GM21390 (cell line): ENCODE results near the gene BSDC1.
"Not testable (repeated sequence)": the region's sequence is repeated elsewhere in the genome, so short reads cannot be mapped to it uniquely, and the experiment has no call there.

ENCODE experiments used
- ATAC-seq: cut with Tn5 transposase; IDR thresholded peaks from one replicate; pipeline ENCODE4 v1.9.1; 2021; ENCODE audit not compliant: unreplicated experiment

The BSDC1 gene

DNA sequence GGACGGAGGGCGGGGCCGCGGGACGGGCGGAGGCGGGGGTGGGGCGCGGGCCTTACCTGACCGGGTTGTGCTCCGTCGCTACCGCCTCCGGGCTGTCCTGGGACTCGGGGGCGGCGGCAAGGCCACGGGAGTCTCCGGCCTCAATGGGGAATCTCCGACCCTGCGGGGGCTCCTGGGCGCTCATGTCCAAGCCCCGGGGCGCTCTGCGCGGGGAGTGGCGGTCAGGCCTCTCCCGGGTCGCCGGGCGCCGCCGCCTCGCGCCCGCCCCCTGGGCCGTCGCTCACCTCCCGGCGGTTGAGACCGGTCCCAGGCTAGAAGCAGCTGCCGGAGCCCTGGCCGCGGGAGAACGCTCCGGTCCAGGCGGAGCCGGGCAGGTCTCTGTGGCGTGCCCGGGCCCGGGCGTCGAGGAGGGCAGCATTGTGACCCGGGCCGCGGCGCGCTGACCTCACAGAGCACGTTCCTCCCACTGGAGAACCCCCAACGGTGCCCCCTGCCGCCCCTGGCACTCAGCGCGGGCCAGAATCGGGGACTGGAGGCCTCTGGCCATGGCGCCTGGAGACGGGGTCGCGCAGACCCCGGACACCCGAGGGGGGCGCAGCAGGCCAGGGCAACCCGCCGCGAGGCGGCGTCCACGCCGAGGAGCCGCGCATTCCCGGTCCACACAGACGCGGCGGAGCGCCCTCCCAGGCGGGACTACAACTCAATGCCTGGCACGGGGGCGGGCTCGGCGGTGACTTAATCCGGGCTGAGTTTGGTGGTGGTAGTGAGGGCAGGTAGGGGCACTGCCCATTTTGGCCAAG, 32.4 kb downstream of the BSDC1 start:
- no peak for ATAC-seq

DNA sequence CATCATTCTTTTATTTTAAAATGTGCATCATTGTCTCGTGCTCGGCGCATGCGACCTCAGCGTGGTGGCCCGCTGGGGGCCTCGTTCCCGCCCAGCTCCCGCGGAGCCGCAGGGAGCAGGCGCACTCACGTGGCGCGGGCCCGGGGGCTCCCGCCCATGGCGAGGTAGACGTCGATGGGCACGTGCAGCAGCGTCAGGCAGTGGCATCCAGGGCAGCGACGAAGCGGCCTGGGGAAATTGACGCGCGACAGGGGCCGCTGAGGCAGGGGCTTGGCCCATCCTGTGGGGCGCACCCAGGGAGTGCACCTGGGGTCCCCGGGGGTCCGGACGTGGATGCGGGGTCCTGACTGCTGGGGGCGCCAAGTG, 33.0 kb downstream of the BSDC1 start:
- ATAC-seq, result no peak

DNA sequence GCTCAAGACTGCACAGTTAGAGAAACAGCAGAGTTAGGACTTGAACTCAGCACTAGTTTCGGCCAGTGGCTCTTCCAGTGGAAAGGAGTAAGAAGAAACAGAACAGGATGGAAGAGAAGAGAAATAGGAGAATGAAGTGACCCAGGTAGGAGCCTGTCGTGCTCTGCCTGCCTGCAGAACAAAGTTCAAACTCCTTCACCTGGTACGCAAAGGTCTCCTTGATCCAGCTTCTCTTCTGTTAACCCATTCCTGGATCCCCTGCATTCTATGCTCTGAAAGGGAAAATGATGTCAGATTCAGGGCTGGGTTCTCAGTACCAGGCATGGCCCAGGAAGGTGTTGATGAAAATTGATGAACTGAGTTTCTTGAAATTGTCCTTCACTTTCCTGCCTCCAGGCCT, 35.8 kb downstream of the BSDC1 start:
- no peak for ATAC-seq

DNA sequence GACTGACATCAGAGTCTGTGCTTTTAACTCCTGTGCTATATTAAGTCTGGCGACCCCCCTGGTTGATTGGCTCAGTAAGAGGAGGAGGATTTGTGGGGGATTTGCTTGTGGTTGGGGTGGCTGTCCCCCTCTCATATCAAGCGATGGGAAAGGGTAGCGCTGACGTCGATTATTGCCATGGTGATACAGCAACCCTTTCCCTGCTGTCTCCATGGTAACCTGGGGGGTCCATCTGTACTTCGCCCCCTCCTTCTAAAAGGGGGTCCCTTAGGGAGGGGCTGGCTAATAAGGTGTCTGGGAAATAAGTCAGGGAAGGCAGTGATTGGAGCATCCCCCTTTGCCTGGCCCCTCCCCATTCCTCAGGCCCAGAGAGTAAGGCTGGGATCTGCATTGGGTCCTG, 36.6 kb downstream of the BSDC1 start:
- ATAC-seq, result no peak

DNA sequence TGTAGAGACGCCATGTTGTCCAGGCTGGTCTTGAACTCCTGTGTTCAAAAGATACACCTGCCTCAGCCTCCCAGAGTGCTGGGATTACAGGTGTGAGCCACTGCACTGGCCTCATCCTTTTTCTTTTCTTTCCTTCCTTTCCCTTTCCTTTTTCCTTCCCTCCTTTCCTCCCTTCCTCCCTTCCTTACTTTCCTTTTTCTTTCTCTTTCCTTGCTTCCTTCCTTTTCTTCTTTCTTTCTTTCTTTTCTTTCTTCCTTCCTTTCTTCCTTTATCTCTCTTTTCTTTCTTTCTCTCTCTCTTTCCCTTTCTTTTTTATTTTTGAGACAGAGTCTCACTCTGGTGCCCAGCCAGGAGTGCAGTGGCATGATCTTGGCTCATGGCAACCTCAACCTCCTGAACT, 37.8 kb downstream of the BSDC1 start:
- no peak for ATAC-seq

DNA sequence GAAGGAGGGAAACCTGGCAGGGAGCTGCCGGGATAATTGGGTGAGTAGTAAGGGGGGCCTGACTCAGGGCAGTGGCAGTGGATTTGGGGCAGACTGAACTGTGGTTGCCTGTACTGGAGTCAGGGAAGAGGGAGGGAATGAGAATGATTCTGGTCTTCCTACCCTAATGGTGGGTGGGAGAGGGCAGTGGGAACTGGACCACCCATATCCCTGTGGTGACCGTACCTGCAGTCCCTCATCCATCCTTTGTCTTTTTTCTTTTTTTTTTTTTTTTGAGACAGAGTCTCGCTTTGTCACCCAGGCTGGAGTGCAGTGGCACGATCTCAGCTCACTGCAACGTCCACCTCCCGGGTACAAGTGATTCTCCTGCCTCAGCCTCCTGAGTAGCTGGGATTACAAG, 38.5 kb downstream of the BSDC1 start:
- ATAC-seq, result not testable (repeated sequence)

DNA sequence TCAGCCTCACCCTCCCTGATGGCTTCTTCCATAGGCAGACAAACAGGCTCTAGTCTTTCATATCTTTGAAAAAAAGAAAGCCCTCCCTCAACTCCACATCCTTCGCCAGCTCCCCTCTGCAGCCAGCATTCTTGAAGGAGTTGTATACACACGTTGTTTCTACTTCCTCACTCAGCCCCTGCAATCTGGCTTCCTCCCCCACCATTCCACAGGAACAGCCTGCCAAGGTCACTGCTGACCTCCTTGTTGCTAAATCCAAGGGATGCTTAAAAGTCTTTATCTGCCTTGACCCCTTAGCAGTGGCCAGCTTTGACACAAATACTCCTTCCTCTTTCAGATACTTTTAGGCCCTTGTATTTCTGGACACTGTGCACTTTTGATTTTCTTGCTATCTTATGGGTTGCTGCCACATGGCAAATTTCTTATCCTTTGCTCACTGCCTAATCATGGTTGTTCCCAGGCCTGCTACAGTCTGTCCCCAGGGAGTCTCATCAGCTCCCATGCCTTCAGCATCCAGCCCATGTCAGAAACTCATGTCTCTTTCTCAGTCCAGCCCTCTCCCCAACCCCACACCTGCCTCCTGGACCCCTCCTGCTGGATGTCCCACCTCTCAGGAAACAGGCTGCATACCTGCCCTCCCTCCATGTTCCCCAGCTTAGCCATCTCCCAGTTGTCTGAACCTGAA, 40.2 kb downstream of the BSDC1 start:
- ATAC-seq, result no peak

DNA sequence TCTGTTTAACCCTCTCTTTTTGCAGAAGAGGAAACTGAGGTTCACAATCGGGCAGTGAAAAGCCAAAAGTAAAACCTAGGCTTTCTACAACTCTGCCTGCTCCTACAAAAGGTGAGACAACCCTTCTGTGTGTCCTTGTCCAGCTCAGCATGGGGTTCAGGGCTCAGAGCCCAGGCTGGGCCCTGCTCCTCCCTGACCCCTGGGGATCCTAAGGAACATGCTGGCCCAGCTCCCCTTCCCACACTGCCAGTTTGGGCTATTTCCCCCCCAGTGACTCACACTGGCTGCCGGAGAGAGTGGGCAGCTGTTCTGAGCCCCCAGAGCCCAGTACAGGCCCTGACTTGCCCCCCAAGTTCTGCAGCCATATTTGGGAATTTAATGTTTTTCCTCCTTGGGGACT, 40.8 kb downstream of the BSDC1 start:
- no peak for ATAC-seq

DNA sequence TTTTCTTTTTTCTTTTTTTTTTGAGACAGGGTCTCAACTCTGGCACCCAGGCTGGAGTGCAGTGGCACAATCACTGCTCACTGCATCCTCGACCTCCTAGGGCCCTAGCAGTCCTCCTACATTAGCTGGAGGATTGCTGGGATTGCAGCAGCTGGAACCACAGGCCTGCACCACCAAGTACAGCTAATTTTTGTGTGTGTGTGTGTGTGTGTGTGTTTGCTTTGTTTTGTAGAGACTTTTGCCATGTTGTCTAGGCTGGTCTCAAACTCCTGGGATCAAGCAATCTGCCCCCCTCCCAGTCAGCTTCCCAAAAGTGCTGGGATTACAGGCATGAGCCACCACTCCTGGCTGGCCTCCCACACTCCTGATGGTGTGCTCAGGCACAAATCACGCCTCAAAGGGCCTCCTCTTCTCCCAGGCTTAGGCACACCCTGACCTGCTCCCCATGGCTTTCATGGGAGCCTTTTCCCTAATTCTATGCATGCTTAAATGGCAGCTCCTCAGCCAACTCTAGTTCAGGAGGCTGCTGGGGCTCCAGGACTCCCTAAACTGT, 41.3 kb downstream of the BSDC1 start:
- no peak for ATAC-seq

DNA sequence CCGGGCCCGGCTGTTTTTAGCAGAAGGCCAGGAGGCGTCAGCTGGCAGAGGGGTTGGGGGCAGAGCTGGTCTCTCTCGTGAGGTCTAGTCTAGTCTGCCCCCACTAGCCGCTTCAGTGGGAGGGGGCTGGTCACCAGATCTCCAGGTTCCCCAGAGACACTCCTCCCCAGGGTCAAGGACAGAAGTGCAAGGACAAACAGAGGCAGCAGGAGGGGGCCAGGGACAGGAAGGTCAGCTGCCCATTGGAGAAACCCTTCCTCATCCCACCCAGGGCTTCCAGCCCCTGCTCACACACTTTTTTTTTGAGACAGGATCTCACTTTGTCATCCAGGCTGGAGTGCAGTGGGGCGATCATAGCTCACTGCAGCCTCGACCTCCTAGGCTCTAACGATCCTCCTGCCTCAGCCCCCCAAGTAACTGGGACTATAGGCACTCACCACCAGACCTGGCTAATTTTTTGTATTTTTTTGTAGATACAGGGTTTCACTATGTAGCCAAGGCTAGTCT, 41.9 kb downstream of the BSDC1 start:
- no peak for ATAC-seq

DNA sequence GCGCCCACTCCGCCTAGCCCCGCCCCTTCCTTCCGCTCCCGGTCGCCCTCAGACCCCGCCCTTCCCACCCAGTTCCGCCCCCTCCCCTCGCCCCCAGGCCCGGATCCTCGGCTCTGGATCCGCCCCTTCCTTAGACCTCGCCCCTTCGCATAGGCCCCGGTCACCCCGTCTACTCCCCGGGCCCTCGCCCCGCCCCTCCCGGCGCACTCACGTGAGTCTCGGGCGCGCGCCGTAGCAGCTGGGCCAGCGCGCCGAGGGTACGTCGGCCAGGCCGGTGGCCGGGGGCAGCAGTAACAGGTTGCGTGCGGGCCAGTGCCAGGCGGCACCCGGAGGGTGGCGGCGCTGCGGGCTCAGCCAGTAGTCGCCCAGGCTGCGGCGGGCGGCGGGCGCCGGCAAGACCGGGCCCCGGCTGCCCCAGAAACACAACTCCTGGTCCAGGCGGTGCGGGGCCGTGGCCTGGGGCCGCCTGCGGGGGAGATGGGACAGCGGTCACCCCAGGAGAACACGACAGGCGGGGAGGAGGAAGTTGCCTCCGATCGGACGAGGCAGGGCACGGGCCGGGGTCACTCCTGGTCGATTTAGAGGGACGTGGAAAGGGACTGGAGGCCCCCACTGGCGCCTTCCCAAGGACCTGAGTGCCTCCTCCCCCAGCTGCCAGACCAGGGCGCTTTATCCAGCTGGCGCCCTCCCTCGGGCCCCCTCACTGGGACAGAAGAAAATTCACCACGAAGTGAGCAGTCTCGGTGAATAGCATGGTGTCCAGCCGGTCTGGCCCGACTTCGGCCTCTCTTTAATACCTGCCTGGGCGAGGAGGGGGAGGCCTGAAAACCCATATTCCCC, 42.6 kb downstream of the BSDC1 start:
- ATAC-seq, result peak; percentile 92

DNA sequence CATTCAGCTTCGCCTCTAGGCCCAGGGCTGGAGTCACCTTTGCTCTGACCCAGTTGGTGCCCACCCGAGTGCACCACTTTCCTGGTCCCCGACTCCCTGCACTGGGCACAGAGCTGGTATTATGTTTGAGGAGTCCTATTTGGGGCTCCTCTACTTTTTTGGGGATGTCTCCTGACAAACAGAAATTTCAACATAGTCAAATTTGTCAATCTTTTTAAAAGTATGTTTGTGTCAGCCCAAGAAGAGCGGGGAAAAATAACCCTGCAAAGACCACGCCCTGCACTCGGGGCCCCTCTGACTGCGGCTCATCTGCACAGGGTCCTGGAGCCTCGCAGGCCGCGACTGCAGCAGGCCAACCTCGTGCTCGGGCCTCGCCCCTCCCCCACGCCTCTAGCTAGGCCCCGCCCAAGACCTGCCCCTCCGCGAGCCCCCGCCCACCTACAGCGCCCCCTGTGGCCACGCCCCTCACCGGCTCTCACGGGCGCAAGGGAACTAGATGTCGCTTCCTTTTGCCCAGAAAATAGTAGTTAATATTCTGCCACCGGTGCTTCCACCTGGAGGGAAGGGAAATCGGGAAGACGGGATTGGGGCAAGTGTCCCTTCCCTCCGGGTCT, 43.3 kb downstream of the BSDC1 start:
- peak; percentile 23 for ATAC-seq

DNA sequence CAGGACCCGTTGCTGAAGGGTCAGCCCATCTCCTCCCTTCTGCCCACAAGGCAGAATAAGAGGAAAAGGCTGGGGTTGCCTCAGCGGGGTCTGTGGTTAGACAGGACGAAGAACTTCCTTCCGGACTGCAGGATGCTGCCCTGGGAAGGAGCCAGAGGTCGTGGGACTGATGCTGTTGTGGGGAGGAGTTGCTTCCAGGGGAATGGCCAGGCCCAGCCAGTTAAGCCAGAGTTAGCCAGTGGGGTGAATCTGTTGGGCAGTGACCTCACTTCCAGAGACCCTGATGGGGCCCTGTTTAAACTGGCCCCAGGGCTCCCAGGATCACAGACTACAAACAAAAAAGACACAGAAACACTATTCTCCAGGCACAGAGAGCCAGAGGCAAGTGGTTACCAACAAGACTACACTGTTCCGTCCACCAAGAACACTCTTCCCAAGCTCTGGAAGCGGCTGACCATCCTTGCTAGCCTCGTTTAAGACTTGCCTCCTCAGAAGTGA, 45.0 kb downstream of the BSDC1 start:
- ATAC-seq, result no peak

DNA sequence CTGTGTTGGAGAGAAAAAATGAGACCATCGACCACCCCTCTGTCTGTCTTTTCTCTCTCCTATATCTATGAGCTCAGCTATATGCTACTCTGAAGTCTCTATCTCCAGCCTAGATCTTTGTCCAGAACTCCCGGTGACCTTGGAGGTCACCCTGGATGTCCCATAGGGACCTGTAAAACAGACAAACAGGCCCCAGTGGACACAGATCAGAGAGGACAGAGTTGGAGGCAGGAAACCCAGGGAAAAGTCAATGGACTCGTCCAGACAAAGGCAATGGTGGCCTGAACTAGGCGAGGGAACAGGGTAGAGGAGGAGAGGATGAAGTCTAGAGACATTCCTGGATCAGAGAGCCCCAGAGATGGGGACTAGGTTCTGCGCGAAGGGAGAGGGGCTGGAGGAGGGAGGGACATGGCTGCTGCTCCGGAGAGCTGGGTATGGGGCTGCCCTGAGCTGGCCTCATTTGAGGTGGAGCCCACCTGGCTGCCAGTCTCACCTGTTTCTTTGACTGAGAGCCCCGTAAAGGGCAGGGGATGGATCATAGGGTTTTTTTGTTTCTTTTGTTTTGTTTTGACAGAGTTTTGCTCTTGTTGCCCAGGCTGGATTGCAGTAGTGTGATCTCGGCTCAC, 47.6 kb downstream of the BSDC1 start:
- ATAC-seq, result no peak

DNA sequence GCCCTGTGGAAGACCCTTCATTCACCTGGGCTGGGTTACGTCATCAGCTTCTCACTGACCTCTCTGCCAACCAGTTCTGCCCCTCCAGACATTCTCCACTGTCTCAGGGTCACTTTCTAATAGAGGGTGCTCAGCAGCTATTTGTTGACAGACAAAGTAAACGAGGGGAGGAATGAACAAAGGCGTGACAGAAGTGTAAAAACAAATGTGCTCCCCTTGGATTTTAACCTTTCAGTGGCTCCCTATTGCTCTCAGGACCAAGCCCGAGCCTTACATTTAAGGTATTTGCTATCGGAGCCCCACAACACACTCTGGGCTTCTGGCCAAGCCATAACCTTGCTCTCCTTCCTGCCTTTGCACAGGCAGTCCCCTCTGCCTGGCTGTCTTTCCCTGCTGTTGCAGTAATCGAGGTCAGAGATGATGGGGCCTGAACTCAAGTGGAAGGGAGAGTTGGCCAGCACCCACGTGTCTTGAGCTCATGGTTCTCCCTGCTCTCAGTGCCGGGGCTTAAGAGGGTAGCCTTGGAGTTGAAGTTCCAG, 48.9 kb downstream of the BSDC1 start:
- ATAC-seq, result no peak

DNA sequence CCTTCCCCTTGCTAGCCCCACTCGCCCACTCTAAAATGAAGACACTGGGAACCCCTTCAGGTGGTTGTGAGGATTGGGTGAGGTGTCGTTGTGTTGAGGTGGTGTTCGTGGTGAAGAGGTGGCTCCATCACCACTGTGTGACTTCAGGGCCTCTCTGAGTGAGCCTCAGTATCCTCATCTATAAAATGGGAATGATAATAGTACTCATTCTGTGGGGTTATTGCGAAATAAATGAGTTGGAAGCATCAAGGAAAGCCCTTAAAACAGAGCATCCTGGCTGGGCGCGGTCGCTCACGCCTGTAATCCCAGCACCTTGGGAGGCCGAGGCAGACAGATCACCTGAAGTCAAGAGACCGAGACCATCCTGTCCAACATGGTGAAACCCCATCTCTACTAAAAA, 51.5 kb downstream of the BSDC1 start:
- no peak for ATAC-seq

DNA sequence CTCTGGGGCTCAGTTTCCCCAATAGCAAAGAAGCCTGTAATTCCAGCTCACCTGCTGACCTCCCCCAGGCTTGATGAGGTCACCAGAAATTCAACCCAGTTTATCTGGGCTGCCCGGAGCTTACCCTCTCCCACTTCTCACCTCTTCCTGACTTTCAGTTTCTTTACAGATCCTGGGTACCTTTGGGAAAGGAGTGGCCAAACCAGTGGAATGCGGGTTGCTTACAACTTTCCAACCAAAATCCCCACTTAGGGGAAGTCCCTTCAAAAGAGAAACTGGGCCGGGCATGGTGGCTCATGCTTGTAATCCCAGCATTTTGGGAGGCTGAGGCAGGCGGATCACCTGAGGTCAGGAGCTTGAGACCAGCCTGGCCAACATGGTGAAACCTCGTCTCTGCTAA, 52.3 kb downstream of the BSDC1 start:
- no peak for ATAC-seq

DNA sequence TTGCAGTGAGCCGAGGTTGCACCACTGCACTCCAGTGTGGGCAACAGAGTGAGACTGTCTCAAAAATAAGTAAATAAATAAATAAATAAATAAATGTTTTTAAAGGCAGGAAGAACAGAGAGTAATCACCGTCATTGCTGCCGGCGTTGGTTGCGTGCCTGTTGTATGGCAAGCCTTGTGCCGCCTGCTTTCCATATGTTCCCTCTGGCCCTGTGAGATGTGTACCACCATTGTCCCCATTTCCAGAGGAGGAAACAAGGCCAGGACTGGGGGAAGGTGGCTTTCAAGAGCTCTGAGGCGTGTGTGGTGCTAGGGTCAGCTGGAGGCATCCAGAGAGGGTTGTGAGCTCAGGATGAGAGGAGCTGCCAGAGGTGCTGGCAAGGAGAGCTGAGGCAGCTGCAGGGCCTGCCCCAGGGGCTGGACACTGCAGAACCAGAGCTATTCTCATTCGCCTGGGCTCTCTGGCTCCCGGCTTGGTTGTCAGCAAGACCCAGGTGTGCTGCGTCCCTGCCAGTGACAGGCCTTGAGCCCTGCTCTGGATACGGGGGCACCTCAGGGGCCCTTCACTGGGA, 53.0 kb downstream of the BSDC1 start:
- ATAC-seq, result no peak

DNA sequence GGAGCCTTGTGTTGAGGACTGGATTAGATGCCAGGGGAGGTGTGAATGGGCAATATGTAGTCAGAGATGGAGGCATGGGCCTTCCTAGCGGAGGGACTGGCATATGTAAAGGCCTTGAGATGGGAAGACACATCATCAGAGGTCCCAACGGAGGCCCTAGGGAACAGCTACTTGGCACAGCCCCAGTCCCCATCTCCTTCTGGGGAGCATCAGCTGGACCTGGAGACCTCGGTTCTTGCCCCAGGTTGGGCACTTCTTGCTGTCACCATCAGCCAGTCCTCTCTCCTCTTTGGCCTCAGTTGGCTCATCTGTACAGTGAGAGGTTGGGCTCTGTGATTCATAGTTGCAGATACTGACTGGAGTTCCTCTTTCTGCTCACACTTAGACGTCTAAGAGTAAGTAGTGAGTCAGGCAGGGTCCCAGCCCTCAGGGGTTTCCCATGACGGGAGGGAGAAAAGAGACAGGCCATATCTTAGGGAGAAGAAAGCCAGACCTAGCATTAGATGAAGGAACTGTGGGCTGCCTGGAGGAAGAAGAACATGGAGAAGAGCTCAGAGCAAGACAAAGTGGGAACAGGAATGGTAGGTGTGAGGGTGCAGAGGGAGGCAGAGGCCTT, 54.8 kb downstream of the BSDC1 start:
- ATAC-seq, result no peak
